Stimulated activated CD4-positive, alpha-beta T cell treated with anti-CD3 and anti-CD28 coated beads, Interleukin-4, amount 100 ng/mL, for 1 hour (primary cell): ENCODE measurements around the gene PPP4R4.
"Not testable (repeated sequence)": the region's sequence is repeated elsewhere in the genome, so short reads cannot be mapped to it uniquely, and the experiment has no call there.

Source experiments
- DNase-seq: peaks from one replicate; pipeline ENCODE4 v3.0.0-alpha.2; 2020

Gene PPP4R4

DNA sequence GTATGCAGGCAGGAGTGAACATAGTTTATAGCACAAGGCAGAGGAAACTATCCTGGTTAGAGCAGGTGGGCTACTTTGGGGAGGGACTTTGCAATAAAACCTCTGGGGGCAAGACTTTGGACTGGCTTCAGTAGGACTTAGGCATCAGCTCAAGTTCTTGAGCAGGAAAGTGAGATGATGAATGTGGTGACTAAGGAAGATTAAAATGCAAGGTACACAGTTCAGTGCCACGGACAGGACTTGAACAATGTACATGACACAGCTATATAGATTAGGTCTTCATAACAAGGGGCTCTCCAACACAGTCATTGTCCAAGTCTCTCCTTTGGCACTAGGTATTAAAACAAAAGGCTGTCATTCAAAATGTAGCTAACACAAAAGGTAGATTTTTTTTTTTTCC, 21.4 kb upstream of the PPP4R4 start:
- DNase-seq, result no peak

DNA sequence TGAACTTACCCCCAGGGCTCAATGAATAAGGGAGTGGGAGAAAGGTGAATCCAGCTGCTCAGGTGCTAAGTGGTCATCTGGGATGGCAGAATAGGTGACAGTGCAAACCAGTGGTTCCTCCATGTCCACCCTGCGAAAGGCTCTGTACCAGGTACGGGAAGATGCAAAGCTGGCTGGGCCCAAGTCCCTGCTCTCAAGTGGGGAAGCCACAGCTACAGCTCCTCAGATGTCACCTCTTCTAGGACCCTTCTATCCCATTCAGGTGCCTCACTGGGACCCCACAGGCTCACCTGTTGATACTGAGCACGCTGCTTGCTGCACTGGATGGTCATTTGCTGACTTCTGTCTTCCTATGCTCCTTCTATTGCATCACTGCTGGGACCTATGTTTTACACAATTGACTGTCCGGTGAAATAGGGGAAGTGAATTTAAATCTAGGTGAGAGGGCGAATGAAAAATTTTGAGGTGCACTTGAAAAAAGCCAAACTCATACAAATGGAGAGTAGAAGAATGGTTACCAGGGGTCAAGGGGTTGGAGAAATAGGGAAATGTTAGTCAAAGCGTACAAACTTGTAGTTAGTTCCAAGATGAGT, 20.3 kb upstream of the PPP4R4 start:
- DNase-seq, result no peak

DNA sequence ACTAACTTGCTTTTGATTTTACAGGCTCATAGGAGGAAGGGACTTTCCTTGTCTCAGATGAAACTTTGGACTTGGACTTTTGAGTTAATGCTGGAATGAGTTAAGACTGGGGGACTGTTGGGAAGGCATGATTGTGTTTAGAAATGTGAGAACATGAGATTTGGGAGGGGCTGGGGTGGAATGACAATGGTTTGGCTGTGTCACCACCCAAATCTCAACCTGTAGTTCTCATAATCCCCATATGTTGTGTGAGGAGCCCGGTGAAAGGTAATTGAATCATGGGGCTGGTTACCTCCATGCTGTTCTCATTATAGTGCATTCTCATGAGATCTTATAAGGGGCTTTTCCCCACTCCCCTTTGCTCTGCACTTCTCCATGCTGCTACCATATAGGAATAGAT, 18.0 kb upstream of the PPP4R4 start:
- DNase-seq, result not testable (repeated sequence)

DNA sequence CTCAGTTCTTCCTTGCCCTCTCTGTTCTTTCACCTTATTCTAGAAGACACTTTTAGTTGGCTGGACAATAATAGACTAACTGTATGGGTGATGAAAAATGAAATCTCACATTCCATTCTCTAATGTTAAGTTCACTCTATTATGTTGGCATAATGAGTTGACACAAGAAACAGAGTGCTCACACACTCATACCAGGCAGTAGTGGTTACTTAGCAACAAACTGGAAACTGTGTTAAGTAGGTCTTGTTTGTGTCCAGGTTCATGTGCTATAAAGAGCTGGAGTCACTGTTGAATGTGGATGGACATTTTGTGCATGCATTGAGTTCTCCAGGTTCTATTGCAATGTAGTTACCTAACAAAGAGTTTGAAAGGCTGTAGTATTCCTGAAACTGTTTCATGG, 16.9 kb upstream of the PPP4R4 start:
- DNase-seq, result no peak

DNA sequence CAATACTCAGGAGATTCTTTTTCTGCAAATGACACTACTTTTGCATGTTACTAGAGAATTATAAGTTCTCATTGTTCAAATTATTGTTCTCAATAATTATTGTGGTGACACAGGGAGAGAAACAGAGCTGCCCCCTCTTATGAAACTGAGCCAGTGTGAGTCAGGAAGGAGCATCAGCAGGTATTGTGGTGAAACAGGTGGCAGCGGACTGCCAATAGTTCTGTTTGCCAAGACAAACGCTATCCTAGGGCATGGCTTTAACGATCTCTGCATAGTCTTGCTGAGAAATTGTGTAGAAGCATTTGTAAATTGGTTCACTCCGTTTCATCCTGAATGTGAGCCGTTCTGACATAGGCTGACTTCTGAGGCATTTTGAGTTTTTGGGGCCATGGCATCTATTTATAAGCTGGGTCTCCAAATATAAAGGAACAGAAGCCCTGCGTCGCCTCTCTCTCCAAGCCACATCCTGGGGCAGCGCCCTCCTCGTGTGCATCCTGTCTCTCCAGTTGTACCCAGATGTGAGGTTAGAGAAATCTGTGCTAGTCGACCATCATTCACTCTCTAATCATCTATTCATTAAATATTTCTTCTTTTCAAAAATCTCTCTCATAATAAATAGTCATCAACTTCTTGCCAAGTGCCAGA, 15.8 kb upstream of the PPP4R4 start:
- DNase-seq, result peak; percentile 15

DNA sequence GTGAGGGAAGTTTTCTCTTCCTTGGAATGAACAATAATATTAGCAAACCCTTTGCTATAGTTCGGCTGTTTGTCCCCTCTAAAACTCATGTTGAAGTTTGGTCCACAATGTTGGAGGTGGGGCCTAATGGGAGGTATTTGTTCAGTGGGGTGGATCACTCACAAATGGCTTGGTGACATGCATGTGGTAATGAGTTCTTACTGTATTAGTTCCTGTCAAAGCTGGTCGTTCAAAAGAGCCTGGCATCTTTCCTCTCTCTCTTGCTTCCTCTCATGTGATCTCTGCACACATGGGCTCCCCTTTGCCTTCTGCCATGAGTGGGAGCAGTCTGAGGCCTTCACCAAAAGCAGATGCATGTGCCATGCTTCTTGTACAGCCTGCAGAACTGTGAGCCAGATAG, 13.1 kb upstream of the PPP4R4 start:
- DNase-seq, result no peak

DNA sequence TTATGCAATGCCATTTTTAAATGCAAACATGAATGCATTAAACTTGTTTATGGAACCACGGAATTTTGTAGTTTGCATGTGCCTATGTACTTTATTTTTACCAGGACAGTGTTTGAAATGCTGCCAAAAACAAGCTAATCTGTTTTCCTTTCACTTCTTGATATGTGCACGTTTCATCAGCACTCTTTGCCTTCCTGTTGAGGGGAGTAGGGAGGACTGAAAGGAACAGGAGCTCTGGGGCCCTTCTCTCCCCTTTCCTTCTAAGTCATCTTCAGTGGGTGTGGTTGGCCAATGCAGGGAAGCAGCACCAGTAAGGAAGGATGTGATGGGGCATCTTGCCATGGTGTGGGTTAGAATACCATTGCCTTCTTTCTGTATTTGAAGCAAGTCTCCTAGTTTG, 12.1 kb upstream of the PPP4R4 start:
- no peak for DNase-seq

DNA sequence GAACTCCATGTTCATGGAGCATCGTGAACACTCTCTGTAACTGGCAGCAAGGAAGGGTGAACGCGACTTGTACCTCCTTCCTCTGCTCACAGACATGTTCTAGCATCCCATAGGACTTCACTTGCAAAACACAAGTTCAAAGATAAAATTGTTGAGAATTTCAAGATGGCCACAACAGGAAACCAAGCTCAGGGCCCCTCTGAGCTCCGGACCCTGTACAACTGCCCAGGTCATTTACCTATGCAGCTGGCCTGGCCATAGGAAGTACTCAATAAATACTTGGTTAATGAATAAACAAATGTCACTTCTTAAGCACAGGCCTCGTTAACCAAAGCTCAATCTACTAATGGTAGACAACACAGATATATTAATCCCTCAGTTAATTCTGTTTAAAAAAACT, 11.7 kb upstream of the PPP4R4 start:
- no peak for DNase-seq

DNA sequence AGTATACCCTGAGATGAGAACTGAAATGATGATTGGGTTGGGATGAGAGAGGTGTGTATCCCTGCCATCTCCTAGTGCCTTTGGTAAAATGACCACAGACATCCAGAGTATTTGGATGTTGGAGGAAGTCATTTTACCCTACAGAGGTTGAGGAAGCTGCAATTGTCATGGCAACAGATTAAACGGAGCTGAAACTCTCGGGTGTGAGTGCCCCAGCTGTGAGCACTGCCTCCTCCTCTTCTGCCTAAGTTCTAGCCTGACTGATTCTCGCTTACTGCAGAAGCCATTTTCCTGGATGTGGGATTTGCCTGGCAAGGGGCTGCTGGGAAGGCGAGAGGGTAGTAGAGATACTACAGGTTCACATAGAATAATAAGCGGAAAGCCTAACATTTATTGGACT, 10.3 kb upstream of the PPP4R4 start:
- DNase-seq, result no peak

DNA sequence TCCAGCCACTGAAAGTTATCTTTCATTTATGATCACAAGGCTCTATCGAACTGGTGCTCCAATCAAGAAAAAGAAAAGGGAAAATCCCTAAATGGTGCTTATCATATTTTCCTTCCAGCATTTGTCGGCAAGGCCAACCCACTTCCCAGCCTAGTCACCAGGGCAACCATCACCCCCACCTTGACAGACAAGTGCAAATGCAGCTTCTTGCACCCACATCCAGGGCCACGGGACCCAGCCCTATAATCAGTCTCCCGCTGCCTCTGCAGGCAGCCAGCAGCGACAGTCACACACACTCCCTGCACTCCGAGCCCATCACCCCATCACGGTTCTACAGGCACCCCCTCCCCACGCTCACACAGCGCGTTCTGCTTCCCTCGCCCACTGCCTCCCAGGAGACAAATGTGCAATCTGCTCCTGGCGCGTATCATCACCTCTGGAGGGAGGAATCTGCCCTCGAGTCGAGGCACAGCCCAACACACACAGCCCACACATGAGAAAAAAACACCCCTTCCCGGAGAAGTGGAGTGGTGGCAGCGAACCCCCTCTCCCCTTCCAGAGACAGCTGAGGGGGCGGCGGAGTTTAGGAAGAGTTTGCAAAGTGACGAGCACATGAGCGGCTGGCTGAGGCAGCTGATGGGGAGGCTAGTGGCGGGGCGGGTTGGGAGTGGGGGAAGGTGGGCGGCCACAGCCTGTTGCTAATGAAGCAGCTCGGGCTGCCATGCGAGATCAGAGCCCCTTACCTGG, 9.3 kb upstream of the PPP4R4 start:
- no peak for DNase-seq

DNA sequence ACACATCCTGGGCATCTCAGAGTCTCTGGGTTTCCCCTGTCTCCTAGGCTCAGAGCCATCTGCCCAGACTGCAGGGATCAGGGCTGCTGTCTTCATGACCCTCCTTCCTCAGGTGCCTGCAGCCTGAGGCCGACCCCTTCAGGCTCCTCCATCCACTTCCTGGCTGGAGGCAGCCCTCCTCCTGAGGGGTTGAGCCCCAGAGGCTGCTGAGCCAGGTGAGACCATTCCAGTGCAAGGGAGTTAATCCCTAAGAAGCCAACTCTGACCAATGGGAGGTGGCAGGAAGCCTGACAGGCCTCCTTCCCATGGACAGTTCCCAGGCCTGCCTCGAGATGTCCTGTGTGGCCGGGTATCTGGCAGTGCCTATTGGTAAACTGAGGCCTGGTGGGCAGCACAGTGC, 8.4 kb upstream of the PPP4R4 start:
- DNase-seq, result no peak

DNA sequence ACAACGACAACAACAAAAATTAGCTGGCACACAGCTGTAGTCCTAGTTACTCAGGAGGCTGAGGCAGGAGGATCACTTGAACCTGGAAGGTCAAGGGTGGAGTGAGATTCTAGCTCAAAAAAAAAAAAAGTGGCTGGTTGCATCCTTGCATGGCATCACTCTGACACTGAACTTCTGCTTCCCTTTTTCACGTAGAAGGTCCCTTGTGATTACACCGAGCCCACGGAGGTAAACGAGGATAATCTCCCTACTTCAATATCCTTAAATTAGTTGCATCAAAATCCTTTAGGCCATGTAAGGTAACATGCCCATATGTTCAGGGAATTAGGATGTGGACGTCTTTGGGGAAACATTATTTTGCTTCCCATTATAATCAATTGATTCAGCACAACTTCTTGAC, 4.0 kb upstream of the PPP4R4 start:
- no peak for DNase-seq

DNA sequence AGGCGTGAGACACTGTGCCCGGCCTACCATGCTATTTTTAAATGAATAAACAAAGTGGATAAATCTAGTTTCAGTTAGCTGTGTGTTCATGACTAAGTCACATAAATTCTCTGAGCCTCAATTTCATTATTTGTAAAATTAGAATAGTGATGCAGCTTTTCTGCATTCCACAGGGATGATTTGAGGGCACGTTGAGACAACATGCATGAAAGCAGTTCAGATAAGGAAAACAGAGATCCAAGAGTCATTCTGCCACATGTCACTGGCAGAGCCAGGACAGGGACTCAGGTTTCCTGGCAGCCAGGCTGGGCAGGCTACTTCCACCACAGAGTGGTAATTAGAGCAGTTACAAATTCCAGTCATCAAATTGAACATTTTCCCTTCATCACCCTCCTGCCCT, 2.9 kb upstream of the PPP4R4 start:
- DNase-seq, result no peak

DNA sequence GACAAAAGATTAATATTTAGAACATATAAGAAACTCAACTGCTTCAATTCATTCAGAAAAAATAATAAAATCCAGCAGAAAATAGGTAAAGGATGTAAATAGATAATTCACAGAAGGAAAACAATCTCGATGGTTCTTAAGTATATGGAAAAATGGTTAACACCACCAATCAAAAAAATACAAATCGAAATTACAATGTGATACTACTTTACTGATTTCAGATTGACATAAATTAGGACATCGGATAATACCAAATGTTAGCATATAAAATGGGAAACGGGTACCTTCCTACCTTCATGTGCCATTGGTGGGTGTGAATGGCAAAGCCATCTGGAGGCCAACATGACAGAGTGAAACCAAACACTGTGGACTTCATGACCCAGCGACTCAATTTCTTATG, 1.6 kb upstream of the PPP4R4 start:
- DNase-seq, result no peak

DNA sequence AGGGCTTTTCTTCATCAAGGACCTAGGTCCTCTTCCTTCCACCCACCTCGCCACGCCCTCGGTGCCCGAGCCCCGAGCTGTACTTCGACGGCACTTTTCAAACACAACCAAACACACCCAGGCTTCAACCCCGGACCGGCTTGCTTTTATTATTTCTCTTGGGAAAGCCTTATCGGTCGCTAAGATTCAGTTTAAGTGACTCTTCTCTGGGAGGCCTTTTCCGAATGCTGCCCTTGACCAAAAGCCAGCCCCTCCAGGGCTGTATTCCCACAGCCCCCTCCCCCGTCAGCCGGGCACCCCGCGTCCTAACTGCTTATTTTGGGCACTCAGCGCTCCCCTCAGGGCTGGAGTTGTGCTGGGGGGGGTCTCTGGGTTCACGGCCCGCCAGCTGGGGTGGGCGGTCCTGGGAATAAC, 644 bp upstream of the PPP4R4 start:
- DNase-seq, result no peak

DNA sequence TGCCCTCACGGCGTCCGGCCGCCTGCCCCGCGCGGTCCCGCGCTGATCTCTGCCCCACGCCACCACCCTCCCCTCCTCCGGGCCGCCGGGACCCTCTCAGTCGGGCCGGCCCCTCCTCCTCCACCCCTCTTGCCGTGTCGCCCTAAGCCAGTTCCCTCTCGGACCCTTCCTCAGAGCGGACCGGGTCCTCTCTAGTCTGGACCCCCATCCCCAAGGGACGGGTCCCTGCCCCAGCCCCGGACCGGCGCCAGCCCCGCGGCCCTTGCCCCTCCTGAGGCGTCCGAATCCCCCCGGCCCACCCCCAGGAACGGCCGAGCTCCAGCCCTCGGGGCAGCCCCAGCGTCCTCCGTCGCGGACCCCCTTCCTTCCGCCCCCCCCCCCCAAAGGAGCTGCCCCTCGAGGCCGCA, 485 bp downstream of the PPP4R4 start:
- no peak for DNase-seq

DNA sequence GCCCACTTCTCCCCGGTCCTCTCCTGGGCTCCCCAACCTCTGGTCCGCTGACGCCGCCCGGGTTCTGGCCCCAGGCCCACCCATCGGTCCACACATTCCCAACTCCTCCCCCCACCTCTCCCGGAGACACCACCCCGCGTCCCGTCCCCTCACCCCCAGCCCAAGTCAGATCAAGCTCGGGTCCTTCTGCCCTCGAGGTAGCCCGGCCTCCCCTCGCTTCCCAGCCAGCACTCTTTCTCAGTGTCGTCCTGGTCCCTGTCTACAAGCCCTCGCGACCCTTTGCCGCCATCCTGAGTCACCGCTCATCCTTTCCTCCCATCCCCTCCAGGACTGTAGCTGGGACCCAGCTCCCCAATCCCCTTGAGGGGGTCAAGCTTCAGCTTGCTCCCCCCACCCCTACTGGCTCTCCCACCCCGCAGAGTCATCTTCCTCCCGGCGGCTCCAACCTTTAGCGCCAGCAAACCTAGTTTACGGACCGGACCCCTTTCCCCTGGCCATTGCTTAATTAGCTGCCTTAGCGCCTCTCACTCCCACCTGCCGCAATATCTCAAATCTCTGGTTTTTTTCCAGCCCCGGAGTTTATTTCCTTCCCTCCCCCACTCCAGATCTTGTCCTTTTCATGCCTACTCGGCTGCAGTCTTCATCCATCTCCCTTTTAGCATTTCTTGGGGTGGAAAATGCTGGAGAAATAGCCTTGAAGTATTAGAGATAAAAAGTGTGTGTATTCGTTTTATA, 1.1 kb downstream of the PPP4R4 start:
- peak; percentile 13 for DNase-seq

DNA sequence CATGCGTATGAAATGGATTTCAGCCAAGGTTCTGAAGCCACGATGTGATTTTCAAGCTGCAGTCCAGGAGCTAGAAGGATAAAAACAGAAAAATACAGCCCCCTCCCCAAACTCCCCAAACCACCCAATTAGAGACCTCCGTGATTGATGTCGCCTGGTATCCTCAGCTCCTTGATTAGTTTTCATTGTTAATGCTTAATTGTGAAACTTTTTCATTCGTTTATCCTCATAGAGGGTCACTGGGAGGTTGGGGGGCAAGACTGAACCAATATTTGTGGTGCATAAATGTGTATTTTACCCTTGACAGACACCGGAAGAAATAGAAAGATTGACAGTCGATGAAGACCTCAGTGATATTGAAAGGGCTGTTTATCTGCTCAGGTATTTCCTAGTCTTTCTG, 1.6 kb downstream of the PPP4R4 start:
- no peak for DNase-seq

DNA sequence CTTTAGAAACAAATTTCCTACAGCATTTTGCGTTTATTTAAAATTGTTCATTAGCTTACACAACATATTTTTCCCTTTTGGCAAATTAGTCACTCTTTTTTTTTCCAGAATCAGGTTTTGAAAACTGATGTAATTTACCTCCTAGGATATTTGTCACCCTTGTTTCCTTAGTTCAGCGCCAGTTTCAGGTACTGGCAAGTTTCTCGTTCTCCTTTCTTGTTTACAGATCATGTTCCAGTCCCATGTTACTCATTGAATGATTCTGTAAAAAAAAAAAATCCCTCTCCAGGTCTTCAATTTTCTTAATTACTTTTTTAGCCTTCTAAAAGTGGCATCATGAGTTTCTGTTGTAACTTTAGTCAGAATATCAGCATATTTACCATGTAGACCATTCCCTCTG, 2.7 kb downstream of the PPP4R4 start:
- no peak for DNase-seq

DNA sequence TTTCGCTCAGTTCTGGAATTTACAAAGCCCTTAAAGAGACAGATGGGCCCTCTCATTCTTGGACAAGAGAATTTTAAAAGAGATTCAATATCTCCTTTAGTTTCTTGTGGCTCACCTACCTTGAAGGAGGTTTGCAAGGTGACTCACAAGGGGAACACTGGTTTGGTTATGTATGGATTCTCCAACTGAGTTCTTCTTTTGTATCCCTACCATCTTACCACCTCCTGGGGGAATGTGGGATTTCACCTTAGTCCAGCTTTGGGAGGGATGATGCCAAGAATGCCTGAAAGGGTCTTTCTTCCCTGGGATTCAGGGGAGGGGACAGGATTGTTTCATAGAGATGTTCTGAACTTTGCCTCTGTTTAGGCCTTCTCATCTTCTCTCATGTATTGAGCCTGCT, 3.7 kb downstream of the PPP4R4 start:
- DNase-seq, result no peak

DNA sequence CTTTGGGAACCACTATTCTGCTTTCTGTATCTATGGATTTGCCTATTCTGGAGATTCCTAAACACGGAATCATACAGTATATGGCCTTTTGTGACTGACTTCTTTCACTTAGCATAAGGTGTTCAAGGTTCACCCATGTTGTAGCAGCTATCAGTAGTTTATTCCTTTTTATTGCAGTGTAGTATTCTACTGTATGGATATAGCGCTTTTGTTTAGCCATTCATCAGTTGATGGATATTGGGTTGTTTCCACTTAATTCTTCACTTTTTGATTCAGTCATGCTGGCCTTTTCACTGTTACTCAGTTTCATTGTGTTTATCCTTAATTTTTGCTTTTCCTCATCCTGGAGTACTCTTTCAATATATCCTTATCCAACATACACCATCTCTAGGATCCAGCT, 5.1 kb downstream of the PPP4R4 start:
- DNase-seq, result no peak

DNA sequence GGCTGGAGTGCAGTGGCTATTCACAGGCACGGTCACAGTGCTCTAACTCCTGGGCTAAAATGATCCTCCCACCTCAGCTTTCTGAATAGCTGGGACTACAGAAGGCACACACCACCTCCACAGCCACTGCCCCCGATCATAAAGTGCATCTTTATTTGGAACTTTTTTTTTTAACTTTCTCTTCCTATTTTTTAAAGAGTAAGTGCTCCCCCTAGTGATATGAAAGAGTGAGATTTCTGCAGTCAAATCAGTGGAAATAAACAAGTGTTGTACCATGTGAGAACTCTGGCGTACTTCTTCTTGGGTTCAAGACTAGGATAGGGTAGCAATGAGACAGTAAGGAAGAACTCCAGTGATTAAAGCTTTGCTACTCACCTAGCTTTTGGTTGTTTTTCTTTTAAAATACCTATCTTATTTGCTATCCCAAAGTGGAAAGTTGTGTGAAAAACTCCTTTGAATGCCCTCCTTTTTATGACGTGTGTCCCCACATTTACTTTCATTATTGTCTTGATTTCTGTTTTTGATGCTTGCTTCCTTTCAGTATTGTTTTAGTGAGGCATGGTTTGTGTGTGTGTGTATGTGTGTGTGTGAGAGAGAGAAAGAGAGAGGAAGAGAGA, 6.6 kb downstream of the PPP4R4 start:
- DNase-seq, result no peak

DNA sequence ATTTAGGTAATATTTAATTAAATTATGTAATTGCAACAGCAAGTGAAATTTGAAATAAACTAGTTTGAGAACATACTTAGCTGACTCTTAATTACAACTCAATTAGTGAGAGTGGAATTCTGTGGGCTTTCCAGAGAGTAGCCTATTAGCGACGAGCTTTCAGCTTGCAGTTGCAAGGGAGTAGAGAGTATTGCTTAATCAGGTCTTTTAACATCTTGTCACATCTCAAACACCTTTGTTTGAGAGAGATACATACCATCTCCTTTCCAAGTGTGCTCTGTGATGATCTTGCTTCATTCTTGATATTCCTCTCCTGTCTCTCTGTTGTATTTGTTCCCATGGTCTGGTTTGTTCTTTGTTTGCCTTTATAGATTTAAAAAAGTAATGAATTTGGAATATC, 7.7 kb downstream of the PPP4R4 start:
- no peak for DNase-seq
